Stimulated activated CD4-positive, alpha-beta T cell treated with anti-CD3 and anti-CD28 coated beads, Interleukin-15, amount 100 ng/mL, for 48 hours (primary cell): ENCODE data around the gene RASSF3.
"Not testable (repeated sequence)": the region's sequence is repeated elsewhere in the genome, so short reads cannot be mapped to it uniquely, and the experiment has no call there.

ENCODE experiments used
- DNase-seq, 2 donors: peaks; one replicate each; pipeline ENCODE4 v3.0.0-alpha.2; 2020; ENCODE audit warnings: low read depth in 2 of 2

Gene RASSF3, protein sequence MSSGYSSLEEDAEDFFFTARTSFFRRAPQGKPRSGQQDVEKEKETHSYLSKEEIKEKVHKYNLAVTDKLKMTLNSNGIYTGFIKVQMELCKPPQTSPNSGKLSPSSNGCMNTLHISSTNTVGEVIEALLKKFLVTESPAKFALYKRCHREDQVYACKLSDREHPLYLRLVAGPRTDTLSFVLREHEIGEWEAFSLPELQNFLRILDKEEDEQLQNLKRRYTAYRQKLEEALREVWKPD

DNA sequence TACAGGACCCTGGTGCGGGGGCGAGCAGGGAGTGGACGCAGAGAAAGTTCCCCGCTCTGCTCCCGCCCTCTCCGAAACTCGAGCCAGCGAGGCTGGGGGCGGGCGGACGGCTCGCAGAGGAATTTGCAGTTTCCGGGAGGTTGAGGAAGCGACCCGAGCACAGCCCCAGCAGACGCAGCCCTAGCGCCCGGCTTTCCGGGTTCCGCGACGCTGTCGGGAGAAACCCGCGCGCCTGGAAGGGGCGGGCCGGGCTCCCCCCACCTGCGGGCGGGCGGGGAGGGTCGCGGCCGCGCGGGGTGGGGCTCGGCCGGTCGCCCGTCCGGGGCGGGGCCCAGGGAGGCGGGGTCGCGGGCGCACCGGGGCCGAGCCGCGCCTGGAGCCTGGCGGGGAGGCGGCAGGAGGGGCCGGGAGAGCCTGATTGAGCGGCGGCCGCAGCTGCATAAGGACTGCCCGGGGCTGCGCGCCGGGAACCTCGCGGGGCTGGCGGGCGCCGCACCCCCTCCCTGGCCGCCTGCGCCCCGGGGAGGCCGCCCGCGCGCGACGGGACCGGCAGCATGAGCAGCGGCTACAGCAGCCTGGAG, at the start of gene RASSF3:
RASSF3 (plus strand) TSS at position 417 of the 581 bp plus-strand sequence; CDS start at position 555, 138 bp downstream.
- peak; percentile 48 to 67 for DNase-seq

DNA sequence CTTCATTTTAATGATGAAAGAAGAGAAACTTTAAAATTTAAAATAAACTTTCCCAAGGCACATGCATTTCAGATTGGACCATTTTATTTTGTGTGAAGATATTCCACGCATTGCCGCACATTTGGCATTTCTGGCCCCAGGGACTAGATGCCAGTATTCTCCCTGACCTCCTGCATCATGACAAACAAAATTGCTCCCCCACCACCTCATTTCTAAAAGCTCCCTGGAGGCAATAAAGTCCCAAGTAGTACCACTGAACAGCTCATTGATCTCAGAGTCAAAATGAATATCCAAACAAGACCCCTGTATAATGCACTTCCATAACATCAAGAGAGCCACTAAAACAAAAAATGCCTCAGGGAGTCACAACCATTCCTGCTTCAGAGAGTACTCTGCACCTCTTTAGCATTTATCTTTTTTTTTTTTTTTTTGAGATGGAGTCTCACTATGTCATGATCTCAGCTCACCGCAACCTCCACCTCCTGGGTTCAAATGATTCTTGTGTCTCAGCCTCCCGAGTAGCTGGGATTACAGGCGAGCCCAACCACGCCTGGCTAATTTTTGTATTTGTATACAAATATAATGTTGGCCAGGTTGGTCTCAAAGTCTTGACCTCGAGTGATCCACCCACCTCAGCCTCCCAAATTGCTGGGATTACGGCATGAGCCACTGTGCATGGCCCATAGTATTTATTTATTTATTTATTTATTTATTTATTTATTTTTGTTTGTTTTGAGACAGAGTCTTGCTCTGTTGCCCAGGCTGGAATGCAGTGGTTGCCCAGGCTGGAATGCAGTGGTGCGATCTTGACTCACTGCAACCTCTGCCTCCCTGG, 48.8 kb upstream of the RASSF3 start:
- no peak for DNase-seq

GRCh38 chr12:64566122-64566521, 44.2 kb upstream of the RASSF3 start:
- DNase-seq, result no peak

- no peak for DNase-seq
Observed at GRCh38 chr12:64566831-64567517, 43.3 kb upstream of the RASSF3 start.

DNA sequence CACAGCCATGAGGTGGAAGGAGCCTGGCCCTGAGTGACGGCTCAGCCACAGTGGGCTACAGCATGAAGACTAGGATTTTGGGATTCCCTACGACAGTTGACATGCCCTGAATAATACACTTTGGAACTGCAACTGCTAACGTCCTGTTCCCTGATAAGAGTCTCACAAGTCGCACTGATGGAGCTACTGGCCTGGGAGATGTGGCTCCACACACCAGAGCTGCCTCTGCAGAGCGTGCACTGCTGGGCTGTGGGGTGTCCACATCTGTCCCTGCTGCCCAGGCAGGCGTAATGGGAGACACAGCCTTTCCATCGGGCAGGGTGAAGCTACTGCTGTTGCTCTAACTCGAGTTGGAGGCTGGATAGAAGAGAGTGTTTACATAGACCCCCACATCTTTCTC, 42.7 kb upstream of the RASSF3 start:
- no peak for DNase-seq

DNA sequence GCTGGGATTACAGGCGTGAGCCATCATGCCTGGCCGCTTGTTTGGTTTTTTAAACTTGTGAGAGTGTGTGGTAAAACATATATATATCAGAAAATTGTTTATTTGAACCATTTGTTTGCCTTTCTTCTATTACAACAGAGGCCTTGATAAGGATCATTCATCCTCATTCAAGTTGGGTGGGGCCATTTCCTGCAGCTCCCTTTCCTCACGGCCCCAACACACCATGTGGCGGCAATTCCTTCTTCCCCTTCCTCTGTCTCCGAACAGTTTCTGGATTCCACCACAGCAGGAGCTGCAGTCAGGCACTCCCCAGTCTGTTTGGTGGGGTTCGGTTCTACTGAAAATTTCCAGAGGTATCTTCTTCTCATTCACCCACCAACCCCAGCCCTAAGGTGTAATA, 42.0 kb upstream of the RASSF3 start:
- DNase-seq, result no peak

DNA sequence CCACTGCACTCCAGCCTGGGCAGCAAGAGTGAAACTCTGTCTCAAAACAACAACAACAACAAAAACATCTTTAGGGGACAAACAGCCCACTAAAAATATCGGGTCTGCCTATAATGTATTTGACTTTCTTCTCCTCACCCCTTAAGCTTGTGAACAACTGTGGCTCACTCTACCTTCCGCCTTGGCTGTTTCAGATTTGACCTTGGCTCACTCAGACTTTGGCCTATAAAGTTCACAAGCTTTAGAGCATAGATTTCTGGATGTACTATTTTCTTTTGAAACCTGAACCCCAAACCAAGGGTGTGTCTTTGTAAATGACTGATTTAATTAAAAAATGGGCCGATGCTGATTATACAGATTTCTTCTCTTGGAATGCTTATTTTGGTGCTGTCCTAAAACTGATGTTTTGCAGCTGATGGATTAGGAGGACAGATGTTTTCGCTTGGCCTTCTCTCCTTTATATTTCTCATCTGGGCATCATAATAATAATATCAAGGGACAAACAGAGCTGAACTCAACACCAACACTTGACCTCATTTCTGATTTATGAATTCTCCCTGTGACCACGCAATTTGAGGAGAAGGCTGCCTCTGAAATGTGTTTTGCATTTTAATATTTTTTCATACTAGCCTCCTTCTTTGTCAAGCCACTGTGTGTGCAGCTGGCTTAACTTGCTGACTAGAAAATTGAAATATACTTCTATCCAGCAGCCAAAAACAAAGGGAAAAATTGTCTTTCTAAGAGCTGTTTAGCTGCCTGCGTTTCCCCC, 40.2 kb upstream of the RASSF3 start:
- no peak for DNase-seq

GRCh38 chr12:64571411-64571810, 38.9 kb upstream of the RASSF3 start:
- no peak for DNase-seq

GRCh38 chr12:64572241-64572640, 38.1 kb upstream of the RASSF3 start:
- DNase-seq, result no peak

DNA sequence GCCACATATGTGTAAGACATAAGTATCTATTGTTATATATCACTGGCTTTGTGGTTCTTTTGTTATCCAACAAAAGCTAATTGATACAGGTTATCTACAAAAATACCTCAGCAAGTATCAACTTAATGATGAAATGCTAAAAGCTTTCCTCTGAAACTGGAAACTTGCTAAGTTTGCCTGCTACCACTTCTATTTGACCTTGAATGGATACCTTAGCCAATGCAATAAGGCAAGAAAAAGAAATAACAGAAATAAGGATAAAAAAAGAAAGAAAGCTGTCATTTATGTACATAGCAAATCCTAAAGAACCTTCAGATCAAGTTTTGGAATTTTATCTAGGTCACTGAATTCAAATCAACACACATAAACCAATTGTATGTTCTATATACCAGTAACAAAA, 35.5 kb upstream of the RASSF3 start:
- DNase-seq, result no peak

- DNase-seq, result no peak
Observed at GRCh38 chr12:64577046-64577445, 33.2 kb upstream of the RASSF3 start.

DNA sequence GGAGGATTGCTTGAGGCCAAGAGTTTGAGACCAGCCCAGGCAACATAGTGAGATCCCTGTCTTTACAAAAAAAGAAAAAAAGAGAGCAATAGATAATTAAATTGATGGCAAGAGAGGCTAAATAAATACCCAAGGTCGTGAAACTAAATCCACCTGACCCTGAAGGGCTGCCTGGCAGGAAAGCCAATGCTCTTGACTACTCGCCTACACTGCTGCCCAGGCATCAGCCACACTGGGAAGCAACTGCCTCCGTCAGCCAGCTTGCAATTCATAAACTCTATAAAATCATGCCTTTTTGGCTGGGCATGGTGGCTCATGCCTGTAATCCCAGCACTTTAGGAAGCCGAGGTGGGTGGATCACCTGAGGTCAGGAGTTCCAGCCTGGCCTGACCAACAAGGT, 31.7 kb upstream of the RASSF3 start:
- DNase-seq, result no peak

GRCh38 chr12:64580681-64581080, 29.6 kb upstream of the RASSF3 start:
- no peak for DNase-seq

DNA sequence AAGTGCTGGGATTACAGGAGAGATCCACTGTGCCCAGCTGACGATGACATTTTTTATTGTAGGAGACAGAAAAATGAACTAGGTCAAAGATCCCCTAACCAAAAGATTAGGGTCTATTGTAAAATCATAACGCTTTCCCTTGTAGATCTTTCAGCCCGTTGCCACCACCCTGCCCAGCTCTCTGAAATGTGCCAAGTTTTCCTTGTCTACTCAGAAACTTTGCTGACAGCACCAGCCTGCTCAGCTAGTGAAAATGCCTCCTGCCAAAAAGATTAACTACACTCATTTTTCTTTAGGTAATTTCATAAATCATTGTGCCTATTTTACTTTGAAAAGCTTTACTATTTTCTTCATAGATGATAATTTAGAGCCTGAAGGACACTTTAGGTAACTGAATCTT, 28.2 kb upstream of the RASSF3 start:
- no peak for DNase-seq

DNA sequence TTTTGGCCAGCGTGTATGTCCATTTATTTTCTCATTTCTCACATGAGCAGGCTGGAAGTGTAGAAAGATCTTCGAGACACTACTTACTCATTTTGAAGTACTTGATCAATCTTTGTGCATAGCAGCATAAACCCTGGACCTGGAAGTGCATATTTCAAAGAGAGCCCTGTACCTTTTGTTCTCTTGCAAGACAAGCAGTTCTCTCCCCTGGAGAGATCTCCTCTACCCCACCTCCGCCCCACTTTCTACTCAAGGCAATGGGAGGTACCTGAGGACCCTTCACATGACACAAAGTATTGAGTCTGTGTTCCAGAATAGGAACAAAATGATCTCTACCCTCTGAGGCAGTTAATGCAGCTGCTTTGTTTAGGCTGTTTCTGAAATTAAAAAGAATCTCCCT, 27.4 kb upstream of the RASSF3 start:
- DNase-seq, result no peak

DNA sequence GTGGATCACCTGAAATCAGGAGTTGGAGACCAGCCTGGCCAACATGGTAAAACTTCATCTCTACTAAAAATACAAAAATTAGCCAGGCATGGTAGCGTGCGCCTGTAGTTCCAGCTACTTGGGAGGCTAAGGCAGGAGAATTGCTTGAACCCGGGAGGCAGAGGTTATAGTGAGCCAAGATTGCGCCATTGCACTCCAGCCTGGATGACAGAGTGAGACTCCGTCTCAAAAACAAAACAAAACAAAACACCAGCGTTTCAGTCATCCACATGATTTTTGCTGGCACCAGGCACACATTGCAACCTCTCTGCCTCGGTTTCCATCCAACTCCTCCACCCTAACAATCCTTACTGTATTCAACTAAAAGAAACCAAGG, 26.9 kb upstream of the RASSF3 start:
- DNase-seq, result not testable (repeated sequence)

- DNase-seq, result no peak
Observed at GRCh38 chr12:64583771-64584421, 26.4 kb upstream of the RASSF3 start.

- no peak for DNase-seq
Observed at GRCh38 chr12:64585104-64585503, 25.2 kb upstream of the RASSF3 start.

GRCh38 chr12:64587447-64587846, 22.8 kb upstream of the RASSF3 start:
- no peak for DNase-seq

- no peak for DNase-seq
Observed at GRCh38 chr12:64590183-64590582, 20.1 kb upstream of the RASSF3 start.
